HG02884 (cell line): ENCODE results near the gene NUP54.

Source experiments
- ATAC-seq: cut with Tn5 transposase; IDR thresholded peaks from one replicate; pipeline ENCODE4 v1.9.1; 2021; ENCODE audit warnings: mild to moderate bottlenecking, moderate library complexity; ENCODE audit not compliant: unreplicated experiment

Gene NUP54

GRCh38 chr4:76153356-76153755, 5.2 kb upstream of the NUP54 start:
- ATAC-seq: no peak

- ATAC-seq: peak; percentile 30
Measured at GRCh38 chr4:76147454-76148141, 599 bp downstream of the NUP54 start.

GRCh38 chr4:76144546-76144945, 3.7 kb downstream of the NUP54 start:
- no peak for ATAC-seq

- ATAC-seq: no peak
Measured at GRCh38 chr4:76141241-76141640, 7.0 kb downstream of the NUP54 start.

GRCh38 chr4:76127754-76128153, 20.4 kb downstream of the NUP54 start:
- no peak for ATAC-seq

- no peak for ATAC-seq
Measured at GRCh38 chr4:76125816-76126215, 22.4 kb downstream of the NUP54 start.

GRCh38 chr4:76120199-76120598, 28.0 kb downstream of the NUP54 start:
- no peak for ATAC-seq

GRCh38 chr4:76117536-76117935, 30.7 kb downstream of the NUP54 start:
- ATAC-seq: no peak

GRCh38 chr4:76116821-76117220, 31.4 kb downstream of the NUP54 start:
- no peak for ATAC-seq

- ATAC-seq: no peak
Measured at GRCh38 chr4:76108467-76109181, 39.6 kb downstream of the NUP54 start.

- ATAC-seq: no peak
Measured at GRCh38 chr4:76106442-76106841, 41.8 kb downstream of the NUP54 start.

- ATAC-seq: no peak
Measured at GRCh38 chr4:76105652-76106051, 42.5 kb downstream of the NUP54 start.

- ATAC-seq: no peak
Measured at GRCh38 chr4:76096076-76096475, 52.1 kb downstream of the NUP54 start.

GRCh38 chr4:76095568-76095967, 52.6 kb downstream of the NUP54 start:
- ATAC-seq: no peak

- no peak for ATAC-seq
Measured at GRCh38 chr4:76091052-76091451, 57.1 kb downstream of the NUP54 start.

GRCh38 chr4:76090241-76090691, 57.9 kb downstream of the NUP54 start:
- peak; percentile 82 for ATAC-seq

- no peak for ATAC-seq
Measured at GRCh38 chr4:76088719-76089118, 59.5 kb downstream of the NUP54 start.

- no peak for ATAC-seq
Measured at GRCh38 chr4:76087007-76087769, 61.0 kb downstream of the NUP54 start.

- no peak for ATAC-seq
Measured at GRCh38 chr4:76084542-76084941, 63.7 kb downstream of the NUP54 start.

GRCh38 chr4:76083386-76083988, 64.7 kb downstream of the NUP54 start:
- ATAC-seq: no peak

- no peak for ATAC-seq
Measured at GRCh38 chr4:76078033-76078613, 70.1 kb downstream of the NUP54 start.
